Measurements from ENCODE around the gene VWC2L. TPM values are rescaled to one million over a fixed set of nuclear protein-coding genes. Genes with fewer than 3 reads are reported as not detected.

VWC2L gene
- total RNA-seq, 1 experiment from 2014 or later = not detected

DNA sequence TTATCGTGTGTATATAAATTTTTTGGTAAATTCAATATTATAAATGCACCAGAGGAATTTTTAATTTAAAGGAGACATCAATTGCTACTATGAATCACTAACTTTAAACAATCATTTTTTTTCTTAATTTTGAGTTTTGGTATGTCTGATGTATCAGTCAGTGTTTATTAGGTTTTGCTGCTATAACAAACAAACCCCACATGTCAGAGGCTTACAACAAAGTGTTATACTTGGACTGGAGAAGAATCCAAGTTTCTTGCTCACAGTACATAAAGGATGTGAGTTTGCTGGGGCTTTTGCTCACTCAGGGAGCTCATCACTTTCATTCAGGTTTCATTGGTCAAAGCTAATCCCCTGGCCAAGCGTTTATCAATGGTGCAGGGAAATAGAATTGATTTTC, 81.8 kb downstream of the VWC2L start (continued):
- TF ChIP-seq SMAD4 (CRISPR knock-in tag; IDR thresholded peaks at IDR 0.05) = no peak
- TF ChIP-seq, protein P1, sequence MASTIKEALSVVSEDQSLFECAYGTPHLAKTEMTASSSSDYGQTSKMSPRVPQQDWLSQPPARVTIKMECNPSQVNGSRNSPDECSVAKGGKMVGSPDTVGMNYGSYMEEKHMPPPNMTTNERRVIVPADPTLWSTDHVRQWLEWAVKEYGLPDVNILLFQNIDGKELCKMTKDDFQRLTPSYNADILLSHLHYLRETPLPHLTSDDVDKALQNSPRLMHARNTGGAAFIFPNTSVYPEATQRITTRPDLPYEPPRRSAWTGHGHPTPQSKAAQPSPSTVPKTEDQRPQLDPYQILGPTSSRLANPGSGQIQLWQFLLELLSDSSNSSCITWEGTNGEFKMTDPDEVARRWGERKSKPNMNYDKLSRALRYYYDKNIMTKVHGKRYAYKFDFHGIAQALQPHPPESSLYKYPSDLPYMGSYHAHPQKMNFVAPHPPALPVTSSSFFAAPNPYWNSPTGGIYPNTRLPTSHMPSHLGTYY (CRISPR knock-in tag; IDR thresholded peaks at IDR 0.05) = no peak

DNA sequence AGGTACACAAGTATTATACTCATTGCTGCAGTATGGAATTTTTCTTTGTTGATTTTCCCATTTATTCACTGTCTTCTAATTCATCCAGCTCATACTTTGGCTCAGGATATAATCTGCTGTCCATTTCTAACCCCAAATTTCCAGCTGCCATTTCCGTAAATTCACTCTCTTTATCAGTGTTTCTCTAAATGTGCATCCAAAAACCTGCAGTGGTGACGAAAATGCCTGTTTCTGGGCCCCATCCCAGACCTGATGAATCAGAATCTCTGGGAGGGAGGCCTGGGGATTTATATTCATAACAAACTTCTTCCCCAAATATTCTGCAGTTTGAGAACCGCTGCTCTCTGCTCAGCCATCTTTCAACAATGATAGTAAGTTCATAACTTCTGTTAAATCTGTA, 86.6 kb downstream of the VWC2L start:
- Mint-ChIP-seq H3K27ac (no peak overlapping the region), H3K4me3 (no peak overlapping the region), H3K9me3 (peaks cover 12% of the 10 kb centered on the region), H3K27me3 (ENCODE audit: low read depth) (no peaks in the 10 kb centered on the region), H3K4me1 (no peaks in the 10 kb centered on the region; the same call in 1 of the 2 replicates), H3K36me3 (no peaks in the 10 kb centered on the region)
- POLR2A ChIA-PET = no interaction called here
- no peak for TF ChIP-seq NR1H2 (CRISPR knock-in tag; IDR thresholded peaks at IDR 0.05)
- no peak for TF ChIP-seq GABPB1 (CRISPR knock-in tag; IDR thresholded peaks at IDR 0.05)
- TF ChIP-seq NR3C1 (CRISPR knock-in tag; conservative IDR thresholded peaks at IDR 0.05; ENCODE audit: low read depth) = no peak
- TF ChIP-seq, protein P2, sequence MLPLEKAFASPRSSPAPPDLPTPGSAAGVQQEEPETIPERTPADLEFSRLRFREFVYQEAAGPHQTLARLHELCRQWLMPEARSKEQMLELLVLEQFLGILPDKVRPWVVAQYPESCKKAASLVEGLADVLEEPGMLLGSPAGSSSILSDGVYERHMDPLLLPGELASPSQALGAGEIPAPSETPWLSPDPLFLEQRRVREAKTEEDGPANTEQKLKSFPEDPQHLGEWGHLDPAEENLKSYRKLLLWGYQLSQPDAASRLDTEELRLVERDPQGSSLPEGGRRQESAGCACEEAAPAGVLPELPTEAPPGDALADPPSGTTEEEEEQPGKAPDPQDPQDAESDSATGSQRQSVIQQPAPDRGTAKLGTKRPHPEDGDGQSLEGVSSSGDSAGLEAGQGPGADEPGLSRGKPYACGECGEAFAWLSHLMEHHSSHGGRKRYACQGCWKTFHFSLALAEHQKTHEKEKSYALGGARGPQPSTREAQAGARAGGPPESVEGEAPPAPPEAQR (CRISPR knock-in tag; IDR thresholded peaks at IDR 0.05) = no peak
- TF ChIP-seq NR2C2 (CRISPR knock-in tag; IDR thresholded peaks at IDR 0.05) = no peak
- TF ChIP-seq RORB (CRISPR knock-in tag; IDR thresholded peaks at IDR 0.05) = no peak
- TF ChIP-seq IRF2 (CRISPR knock-in tag; IDR thresholded peaks at IDR 0.05; ENCODE audit: borderline replicate concordance, low read depth) = no peak
- no peak for TF ChIP-seq CBFB (CRISPR knock-in tag; IDR thresholded peaks at IDR 0.05; ENCODE audit: low read depth)
- TF ChIP-seq, protein P3, sequence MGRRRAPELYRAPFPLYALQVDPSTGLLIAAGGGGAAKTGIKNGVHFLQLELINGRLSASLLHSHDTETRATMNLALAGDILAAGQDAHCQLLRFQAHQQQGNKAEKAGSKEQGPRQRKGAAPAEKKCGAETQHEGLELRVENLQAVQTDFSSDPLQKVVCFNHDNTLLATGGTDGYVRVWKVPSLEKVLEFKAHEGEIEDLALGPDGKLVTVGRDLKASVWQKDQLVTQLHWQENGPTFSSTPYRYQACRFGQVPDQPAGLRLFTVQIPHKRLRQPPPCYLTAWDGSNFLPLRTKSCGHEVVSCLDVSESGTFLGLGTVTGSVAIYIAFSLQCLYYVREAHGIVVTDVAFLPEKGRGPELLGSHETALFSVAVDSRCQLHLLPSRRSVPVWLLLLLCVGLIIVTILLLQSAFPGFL (CRISPR knock-in tag; IDR thresholded peaks at IDR 0.05; ENCODE audit: borderline replicate concordance) = no peak
- no peak for TF ChIP-seq EMX1 (CRISPR knock-in tag; IDR thresholded peaks at IDR 0.05)
- CTCF ChIA-PET = interaction anchor here (1.3 kb wide), 1 partner anchor 9 kb away, joined by 3 read pairs; no protein-coding TSS in a partner anchor
- no peak for DNase-seq (ENCODE audit: low spot score)
- no peak for ATAC-seq

DNA sequence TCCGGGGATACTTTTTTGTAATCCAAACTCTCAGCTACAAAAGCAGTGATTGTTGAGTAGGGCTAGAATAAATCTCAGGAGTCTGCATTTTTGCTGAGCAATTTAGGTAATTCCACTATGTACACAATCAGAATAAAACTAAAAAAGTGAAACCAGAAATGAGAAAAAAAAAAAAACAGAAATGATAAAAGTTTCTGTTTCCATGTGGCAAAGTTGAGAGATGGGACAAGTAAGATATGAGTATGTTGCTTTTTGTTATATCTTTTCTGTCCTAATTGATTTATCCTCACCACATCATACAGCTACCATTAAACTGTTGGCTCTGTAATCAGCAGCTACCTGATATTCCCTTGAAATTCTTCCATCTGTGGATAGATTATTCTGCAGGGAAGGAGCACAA, 92.7 kb downstream of the VWC2L start:
- DNase-seq (ENCODE audit: low spot score) = no peak
- CTCF ChIA-PET = no interaction called here
- POLR2A ChIA-PET = interaction anchor here (0.7 kb wide), 1 partner anchor 245 kb away, joined by 3 read pairs; no protein-coding TSS in a partner anchor
- Mint-ChIP-seq H3K9me3 (no peaks in the 10 kb centered on the region), H3K4me3 (no peak overlapping the region), H3K27me3 (ENCODE audit: low read depth) (no peaks in the 10 kb centered on the region), H3K4me1 (no peaks in the 10 kb centered on the region; the same call in 1 of the 2 replicates), H3K36me3 (no peaks in the 10 kb centered on the region), H3K27ac (no peak overlapping the region)
- TF ChIP-seq ZNF138 (CRISPR knock-in tag; conservative IDR thresholded peaks at IDR 0.05) (no peak), ZNF671 (CRISPR knock-in tag; IDR thresholded peaks at IDR 0.05) (no peak), ZNF219 (CRISPR knock-in tag; IDR thresholded peaks at IDR 0.05; ENCODE audit: borderline replicate concordance) (no peak), NR3C1 (CRISPR knock-in tag; conservative IDR thresholded peaks at IDR 0.05; ENCODE audit: low read depth) (no peak), SMAD4 (CRISPR knock-in tag; IDR thresholded peaks at IDR 0.05) (no peak), GRHL2 (CRISPR knock-in tag; IDR thresholded peaks at IDR 0.05; ENCODE audit: insufficient replicate concordance, severe bottlenecking) (no peak), KAT7 (CRISPR knock-in tag; IDR thresholded peaks at IDR 0.05; ENCODE audit: borderline replicate concordance) (no peak)
- TF ChIP-seq, protein P4, sequence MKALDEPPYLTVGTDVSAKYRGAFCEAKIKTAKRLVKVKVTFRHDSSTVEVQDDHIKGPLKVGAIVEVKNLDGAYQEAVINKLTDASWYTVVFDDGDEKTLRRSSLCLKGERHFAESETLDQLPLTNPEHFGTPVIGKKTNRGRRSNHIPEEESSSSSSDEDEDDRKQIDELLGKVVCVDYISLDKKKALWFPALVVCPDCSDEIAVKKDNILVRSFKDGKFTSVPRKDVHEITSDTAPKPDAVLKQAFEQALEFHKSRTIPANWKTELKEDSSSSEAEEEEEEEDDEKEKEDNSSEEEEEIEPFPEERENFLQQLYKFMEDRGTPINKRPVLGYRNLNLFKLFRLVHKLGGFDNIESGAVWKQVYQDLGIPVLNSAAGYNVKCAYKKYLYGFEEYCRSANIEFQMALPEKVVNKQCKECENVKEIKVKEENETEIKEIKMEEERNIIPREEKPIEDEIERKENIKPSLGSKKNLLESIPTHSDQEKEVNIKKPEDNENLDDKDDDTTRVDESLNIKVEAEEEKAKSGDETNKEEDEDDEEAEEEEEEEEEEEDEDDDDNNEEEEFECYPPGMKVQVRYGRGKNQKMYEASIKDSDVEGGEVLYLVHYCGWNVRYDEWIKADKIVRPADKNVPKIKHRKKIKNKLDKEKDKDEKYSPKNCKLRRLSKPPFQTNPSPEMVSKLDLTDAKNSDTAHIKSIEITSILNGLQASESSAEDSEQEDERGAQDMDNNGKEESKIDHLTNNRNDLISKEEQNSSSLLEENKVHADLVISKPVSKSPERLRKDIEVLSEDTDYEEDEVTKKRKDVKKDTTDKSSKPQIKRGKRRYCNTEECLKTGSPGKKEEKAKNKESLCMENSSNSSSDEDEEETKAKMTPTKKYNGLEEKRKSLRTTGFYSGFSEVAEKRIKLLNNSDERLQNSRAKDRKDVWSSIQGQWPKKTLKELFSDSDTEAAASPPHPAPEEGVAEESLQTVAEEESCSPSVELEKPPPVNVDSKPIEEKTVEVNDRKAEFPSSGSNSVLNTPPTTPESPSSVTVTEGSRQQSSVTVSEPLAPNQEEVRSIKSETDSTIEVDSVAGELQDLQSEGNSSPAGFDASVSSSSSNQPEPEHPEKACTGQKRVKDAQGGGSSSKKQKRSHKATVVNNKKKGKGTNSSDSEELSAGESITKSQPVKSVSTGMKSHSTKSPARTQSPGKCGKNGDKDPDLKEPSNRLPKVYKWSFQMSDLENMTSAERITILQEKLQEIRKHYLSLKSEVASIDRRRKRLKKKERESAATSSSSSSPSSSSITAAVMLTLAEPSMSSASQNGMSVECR (CRISPR knock-in tag; IDR thresholded peaks at IDR 0.05; ENCODE audit: borderline replicate concordance) = no peak
- TF ChIP-seq, protein P5, sequence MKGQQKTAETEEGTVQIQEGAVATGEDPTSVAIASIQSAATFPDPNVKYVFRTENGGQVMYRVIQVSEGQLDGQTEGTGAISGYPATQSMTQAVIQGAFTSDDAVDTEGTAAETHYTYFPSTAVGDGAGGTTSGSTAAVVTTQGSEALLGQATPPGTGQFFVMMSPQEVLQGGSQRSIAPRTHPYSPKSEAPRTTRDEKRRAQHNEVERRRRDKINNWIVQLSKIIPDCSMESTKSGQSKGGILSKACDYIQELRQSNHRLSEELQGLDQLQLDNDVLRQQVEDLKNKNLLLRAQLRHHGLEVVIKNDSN (CRISPR knock-in tag; IDR thresholded peaks at IDR 0.05) = no peak
- no peak for ATAC-seq
